DMS114 treated with DMSO at 0.1 percent for 48 hours (cell line): ENCODE measurements around the gene TNFAIP1.
"Not testable (repeated sequence)": the region's sequence is repeated elsewhere in the genome, so short reads cannot be mapped to it uniquely, and the experiment has no call there.

Experiments
- DNase-seq: peaks from one replicate; lab custom pipeline; 2025; ENCODE audit not compliant: unreplicated experiment; lab: John Stamatoyannopoulos, UW

TNFAIP1 gene

DNA sequence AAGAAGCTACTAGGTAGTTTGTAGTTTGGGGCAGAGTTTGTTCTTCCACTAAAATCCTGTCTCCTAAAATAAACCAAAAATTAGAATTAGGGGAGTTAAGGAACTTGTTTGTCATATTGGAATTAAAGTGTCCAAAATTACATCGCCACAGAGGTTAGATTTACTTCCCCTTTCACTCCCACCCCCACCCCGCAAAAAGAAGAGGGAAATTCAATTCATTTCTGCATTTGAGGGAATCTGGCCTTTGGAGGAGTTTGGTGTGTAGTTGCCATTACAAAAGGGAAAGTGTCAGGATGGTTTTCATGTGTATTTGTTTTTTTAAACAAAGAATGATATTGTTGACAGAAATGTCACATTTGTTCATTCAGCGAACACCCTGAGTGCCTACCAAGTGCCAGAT is 10.8 kb upstream of the TNFAIP1 start:
- no peak for DNase-seq

DNA sequence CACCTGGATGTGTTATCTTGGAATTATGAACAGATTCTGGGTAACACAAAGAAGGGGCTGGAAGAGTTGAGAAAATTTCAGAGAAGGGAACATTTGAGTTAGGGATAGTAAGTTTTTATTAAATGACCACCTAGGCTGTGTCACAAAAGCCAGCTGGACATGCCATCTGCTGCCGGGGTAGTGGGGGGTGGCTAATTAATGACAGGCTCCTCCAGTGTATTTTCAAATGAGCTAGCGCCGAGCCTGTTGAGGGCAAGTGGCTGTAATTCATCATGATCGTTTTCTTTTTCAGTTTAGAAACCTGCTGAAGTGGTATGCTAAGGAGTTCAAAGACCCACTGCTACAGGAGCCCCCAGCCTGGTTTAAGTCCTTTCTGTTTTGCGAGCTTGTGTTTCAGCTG is 10.3 kb upstream of the TNFAIP1 start:
- no peak for DNase-seq

- DNase-seq, result no peak
These were observed 9.4 kb upstream of the TNFAIP1 start for GRCh38 chr17:28326114-28326513.

GRCh38 chr17:28327031-28327607 is 8.4 kb upstream of the TNFAIP1 start:
- no peak for DNase-seq

GRCh38 chr17:28327709-28328108 is 7.9 kb upstream of the TNFAIP1 start:
- DNase-seq, result peak; percentile 45

DNA sequence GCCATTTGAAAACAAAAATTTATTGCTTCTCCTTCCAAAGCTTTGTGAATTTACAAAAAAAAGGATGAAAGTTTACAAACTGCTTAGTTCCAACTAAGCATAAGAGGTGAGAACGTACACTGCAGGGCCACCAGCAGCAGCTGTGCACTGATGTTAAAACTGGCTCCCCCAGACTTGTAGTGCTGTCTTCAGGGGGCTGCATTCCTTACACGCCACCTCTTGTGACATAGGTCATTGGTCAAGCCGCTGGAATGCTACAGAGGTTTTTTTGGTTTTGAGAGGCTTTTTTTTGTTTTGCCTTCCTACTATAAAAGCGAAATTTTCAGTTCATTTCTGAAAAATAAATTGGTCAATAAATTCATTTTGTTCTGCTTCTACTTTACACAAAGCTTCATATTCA is 7.2 kb upstream of the TNFAIP1 start:
- DNase-seq, result no peak

DNA sequence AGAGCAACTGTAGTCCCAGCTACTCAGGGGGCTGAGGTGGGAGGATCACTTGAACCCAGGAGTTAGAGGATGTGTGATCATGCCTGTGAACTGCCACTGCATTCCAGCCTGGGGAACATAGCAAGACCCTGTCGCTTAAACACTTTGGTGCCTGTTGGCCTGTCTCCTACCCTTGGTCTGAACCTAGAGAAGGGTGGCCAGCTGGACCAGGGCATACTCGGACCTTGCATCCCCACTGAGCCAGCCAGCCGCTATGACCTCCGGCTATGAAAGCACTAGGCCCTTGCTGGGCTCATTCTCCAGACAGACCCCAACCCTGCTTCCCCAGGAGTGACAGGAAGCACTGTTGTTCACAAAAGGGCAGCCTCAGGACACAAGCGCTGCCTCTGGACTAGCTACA is 4.9 kb upstream of the TNFAIP1 start:
- no peak for DNase-seq

DNA sequence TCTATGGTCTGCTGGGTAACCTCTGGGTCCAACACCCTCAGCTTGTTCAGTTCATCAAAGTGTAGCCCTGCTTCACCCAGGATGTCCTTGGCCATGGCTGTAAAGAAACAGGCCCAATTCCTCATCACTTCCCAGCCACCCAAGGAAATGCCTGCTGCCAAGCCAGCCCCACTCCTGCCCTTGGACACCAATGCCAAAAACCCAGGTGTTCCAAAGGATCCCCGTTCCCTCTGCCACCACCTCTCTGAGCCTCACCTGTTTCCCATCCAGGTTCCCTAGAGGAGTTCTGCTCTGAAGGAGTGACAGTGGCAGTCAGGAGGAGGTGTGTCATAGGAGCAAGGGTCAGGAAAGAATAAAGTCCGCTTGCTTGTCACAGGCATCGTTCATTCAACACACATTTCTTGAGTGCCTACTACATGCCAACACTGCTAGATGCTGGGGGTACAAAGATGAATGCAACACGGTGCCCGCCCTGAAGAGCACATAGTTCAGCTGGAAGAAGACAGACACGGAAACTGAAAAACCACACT is 3.6 kb upstream of the TNFAIP1 start:
- DNase-seq, result no peak

GRCh38 chr17:28333083-28333746 is 2.3 kb upstream of the TNFAIP1 start:
- no peak for DNase-seq

DNA sequence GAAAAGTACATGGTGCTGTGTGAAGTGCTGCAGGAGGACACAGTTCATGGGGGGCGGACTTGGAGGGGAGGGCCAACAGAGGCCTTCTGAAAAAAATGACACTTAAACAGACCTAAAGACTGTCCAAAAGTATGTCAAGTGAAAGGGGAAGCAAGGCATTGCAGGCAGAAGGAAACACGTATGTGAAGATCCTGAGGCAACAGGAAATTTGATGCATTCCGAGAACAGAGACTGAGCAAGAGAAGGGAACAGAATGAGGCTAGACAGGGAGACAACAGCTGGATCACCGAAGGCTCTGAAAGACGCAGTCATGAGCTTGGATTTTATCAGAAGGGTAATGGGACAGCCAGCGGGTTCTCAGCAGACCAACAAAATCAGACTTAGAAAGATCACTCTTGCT is 1.4 kb upstream of the TNFAIP1 start:
- no peak for DNase-seq

- DNase-seq, result no peak
These were observed 828 bp upstream of the TNFAIP1 start for GRCh38 chr17:28334666-28335200.

DNA sequence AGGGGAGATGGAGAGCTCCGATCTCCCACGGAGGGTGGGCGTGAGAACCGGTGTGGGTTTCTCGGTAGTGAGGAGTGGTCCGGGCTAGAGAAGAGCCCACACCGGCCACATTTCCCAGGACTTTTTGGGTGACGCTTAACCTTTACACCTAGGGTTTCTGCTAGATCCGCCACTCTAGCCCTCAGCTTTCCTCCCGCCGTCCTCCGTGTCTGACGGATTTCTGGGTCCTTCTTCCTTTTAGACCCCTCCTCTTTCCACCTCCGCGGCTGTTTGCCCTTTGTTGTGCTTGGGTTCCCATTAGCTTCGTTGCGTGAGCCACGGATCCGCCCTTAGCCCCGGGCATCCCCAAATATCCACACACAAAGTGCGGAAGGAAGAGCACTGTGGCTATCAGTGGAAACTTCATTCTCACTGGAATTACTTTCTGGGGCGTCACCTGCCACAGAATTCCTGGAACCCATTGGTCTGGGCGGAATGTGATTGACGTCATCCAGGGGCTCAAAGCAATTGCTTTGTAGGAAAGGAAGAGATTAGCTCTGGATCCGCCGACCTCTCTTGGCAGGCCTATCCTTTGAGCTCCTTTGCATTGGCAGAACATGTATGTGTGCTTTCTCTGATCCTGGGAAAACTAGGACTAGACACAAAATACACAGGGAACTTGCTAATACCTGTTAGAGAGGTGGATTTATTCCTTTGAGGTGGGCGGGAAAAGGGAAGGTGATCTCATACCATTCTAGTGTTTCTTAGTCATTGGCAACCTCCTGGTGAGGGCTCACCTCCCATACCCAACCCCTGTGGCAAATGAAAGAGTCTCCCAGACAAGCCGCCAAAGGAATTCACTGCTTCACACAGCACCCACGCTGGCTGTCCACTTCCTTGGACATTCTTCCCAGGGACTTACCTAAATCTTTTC is 654 bp downstream of the TNFAIP1 start:
- DNase-seq, result no peak

- DNase-seq, result no peak
These were observed 2.7 kb downstream of the TNFAIP1 start for GRCh38 chr17:28338056-28338768.

DNA sequence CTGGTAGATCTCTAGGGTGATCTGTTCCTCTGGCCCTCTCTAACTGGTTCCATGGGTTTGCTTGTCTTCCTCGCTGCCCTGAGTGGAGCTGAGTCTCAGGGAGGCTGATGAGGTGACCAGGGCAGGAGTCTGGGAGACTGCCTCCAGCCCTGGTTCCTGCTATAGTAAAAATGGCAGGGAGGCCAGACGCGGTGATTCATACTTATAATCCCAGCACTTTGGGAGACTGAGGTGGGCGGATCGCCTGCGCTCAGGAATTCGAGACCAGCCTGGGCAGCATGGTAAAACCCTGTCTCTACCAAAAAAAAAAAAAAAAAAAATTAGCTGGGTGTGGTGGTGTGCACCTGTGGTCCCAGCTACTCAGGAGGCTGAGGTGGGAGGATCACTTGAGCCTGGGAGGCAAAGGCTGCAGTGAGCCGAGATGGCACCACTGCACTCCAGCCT is 3.2 kb downstream of the TNFAIP1 start:
- DNase-seq, result not testable (repeated sequence)

GRCh38 chr17:28339431-28339830 is 3.9 kb downstream of the TNFAIP1 start:
- no peak for DNase-seq

DNA sequence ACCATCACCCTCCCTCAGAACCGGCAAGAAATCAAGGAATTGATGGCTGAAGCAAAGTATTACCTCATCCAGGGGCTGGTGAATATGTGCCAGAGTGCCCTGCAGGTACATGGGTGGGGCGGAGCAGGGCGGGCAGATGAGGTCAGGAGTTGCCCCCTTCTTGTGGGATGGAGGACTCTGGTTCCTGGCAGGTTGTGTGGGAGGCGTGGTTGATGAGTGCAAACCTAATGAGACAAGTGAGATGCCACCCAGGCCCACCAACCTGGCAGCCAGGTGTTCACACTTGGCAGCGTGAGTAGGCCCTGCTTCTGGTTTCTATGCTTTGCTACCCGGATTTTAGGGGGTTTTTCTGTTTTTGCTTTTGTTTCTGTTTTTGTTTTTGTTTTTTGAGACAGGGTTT is 4.8 kb downstream of the TNFAIP1 start:
- no peak for DNase-seq

DNA sequence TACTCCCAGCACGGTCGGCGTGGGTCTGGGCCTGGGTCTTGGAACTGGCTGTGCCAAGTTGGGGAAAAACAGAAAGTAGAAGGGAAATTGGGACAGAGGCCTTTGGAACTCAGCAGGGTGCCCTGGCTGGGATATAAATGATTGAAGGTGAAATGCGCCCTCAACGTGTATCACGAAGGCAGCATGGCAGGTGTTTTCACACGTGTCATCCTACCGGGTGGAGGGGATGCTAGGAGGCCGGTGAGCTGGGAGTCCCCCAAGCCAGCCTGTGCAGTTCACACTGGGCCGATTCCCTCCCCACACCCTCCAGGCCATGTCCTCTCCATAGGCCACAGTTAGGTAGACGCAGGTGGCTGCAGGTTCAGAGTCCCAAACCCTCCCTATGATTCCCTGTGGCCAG is 6.0 kb downstream of the TNFAIP1 start:
- no peak for DNase-seq

DNA sequence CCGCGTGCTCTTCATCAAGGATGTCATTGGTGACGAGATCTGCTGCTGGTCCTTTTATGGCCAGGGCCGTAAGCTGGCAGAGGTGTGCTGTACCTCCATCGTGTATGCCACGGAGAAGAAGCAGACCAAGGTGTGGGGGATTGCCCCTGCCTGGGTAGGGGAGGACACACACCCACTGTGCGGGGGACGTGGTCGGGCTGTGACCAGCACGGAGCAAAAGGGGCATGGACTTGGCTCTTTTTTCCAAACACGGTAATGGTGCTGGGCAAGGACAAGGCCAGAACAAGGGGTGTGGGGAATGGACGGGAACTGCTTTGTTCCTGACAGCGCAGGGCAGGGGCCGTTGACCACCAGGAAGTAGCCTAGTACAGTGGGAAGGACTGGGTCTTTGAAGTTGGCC is 6.8 kb downstream of the TNFAIP1 start:
- no peak for DNase-seq

GRCh38 chr17:28343491-28343932 is 8.0 kb downstream of the TNFAIP1 start:
- DNase-seq, result no peak

DNA sequence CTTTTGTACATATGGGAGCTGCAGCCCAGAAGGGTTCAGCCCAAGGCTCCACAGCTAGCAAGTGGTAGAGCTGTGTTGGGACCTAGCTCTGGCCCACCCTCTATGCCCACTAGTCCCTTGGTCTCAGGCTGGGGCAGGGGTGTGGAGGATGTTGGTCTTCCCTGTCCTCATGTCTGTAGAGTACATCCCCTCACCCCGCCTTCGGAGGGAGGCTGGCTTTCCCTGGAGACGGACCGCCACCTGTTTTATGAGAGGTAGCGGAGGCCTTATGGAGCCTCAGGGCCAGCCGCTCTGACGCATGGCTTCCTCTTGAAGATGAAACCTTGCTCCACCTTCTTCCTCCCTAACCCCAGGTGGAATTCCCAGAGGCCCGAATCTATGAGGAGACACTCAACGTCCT is 8.4 kb downstream of the TNFAIP1 start:
- DNase-seq, result no peak

DNA sequence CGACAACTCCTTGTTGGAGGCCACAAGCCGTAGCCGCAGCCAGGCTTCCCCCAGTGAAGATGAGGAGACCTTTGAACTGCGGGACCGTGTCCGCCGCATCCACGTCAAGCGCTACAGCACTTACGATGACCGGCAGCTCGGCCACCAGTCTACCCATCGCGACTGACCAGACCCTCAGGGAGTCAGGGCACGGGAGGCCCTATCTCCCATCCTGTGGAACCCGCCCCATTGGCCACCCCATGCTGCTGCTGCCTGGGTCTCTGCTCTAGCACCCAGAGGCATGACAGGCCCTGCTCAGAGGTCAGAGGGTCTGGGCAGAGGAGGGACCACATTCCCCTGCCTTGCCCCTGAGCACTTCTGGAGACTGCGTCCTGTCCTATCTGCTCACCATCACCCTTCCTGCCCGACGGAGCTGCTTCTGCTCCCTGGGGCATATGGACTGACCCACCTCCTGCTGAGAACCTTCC is 8.9 kb downstream of the TNFAIP1 start:
- DNase-seq, result no peak
